Measurements from ENCODE around the gene CACNA1C.

Gene CACNA1C

DNA sequence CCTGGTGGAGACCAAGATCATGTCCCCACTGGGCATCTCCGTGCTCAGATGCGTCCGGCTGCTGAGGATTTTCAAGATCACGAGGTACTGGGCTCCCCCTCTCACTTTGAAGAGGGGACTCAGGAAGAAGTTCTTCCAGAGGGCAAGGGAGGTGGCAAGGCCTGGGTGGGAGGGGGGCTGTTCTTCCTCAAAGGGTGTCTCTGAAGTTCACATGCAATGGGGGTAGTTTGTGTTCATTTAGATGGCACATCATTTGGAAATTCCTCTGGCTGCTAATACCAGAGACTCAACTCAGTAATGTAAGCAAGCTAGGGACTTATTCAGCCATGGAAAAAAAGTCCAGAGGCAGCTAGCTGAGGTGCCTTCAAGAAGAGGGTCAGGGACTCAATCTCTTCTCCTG, 514.9 kb downstream of the CACNA1C start:
- DNase-seq, result no peak

DNA sequence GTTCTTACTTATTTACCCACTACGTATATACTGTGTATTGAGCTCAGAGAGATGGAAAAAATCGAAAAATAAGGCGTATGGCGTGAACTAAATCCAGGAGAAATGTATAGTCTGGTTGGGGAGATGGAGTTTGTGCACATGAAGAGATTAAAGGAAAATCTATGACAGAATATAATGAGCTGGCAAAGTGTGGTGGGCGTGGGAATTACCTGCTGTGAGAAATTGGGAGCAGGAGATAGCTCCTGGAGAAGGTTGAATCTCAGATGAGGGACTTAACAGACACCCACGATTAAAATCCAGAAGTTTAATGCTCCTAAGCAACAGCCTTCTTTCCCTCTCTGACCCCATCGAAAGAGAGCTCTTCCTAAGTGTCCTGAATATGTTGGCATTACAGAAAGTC, 517.8 kb downstream of the CACNA1C start:
- no peak for DNase-seq

DNA sequence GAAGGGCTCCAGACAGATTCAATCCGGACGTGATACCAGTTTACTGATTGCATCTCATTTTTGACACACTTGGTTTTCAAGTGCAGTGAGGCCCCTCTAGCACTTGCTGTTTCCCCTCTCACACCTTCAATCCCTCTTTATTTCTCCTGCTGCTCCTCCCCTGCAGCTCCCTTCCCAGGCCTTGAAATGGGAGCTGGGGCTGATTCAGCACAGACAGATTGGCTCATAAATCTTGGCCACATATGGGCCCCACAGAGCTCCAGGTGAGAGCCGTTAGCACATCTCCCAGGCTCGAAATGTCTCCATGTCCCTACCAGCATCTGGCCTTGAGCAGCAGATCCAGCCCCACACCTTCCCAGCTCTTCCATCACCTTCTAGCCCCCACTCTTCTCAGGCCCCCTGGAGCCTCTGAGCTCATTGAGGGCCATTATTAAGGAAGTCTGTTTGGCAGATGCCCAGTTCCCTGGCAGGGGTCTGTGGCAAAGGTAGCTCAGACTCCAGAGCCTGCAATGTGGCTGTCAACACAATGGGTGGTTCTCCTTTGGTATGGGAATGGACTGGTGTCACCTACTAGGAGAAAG, 521.7 kb downstream of the CACNA1C start:
- DNase-seq, result no peak

DNA sequence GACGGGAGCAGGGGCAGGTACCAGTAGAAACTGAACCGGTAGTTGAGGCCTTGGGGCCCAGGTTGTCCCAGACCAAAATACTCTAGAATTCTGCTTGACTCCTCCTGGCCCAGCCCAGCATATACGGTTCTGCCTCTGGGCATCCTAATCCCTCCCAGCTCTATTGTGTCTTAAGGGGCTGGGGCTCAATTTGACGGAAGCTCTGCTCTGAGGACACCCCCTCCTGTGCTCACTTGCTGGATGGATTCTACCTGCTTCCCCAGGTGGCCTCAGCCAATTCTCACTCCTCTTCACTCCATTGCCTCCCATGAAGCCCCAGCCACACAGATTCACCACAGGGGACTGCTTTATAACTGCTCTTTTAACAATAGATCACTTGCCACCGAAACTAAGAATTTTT, 522.5 kb downstream of the CACNA1C start:
- DNase-seq, result no peak

DNA sequence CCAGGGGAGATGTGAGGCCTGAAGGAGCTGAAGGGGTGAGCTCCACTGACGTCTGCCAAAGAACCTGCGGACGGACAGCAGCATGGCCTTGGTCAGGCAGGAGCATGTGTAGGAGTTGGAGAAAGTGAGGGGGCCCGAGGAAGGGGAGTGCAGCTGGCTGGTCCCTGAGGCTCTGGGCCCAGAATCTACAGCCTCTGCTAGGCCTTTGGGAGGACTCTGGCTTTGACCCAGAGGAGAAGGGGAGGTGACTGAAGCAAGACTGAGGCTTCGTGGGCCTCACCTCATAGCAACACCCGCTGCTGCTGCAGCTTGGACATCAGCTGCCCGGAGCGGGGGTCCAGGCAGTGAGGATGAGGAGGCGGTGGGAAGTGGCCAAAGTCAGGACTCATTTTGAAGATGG, 525.4 kb downstream of the CACNA1C start:
- no peak for DNase-seq

DNA sequence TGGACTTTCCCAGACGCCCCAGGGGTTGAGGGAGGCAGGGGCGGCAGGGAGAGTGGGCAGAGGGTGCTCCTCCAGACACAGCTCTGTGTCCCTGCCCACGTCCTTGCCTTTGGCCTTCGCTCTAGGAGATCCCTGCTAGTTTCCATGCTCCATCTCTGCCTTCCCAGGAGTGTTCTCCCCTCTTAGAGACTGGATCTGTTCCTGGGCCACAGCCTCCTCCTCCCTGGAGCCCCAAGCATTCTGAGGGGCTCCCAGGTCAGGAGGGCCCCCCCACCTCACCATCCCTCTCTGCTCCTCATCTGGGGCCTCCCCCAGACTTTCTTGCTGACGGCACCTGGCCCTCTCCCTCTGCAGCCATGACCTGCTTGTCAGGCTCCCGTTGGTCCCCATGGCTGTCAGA, 526.0 kb downstream of the CACNA1C start:
- DNase-seq, result no peak

DNA sequence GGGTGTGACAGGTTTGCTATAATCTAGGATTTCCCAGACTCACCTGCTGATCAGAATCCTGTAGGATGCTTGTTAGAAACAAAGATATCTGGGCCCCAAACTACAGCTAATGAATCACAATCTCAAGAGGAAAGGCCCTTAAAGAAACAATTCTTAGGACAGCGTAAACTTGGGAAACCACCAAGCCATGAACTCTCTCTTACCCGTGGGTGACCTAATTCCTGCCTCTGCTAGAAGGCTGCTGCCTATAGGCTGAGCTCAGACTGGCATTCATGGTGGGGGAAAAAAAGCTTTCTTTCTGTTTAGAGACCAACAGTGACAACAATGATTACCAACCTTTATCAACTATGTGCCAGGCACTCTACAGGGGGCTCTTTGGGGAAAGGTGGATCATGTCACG, 528.0 kb downstream of the CACNA1C start:
- peak in 1 of 4 experiments; percentile 12 for DNase-seq

DNA sequence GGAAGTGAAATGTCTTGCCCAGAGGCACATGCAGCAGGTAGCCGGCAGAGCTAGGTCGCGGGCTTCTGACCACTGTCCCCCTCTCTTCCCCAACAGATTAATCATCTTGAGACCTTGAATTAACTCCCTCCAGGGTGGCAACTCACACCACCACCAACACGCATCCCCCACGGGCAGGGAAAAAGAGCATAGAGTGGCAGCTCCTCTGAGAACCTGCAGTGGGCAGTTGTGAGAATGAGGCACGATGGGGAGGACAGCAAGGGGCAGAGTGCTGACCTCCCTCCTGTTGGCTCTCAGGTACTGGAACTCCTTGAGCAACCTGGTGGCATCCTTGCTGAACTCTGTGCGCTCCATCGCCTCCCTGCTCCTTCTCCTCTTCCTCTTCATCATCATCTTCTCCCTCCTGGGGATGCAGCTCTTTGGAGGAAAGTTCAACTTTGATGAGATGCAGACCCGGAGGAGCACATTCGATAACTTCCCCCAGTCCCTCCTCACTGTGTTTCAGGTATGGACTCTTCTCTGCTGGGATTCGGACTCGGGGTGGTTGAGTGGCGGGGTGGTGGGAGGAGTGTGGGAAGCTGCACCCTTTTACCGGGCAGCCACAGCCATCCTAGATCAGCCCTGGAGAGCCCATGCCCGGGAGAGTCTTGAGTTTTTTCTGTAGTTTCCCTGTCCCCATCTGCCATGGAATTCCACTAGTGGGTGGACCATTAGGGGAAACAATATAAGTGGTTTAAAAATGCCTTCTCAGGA, 528.7 kb downstream of the CACNA1C start:
- no peak for DNase-seq

DNA sequence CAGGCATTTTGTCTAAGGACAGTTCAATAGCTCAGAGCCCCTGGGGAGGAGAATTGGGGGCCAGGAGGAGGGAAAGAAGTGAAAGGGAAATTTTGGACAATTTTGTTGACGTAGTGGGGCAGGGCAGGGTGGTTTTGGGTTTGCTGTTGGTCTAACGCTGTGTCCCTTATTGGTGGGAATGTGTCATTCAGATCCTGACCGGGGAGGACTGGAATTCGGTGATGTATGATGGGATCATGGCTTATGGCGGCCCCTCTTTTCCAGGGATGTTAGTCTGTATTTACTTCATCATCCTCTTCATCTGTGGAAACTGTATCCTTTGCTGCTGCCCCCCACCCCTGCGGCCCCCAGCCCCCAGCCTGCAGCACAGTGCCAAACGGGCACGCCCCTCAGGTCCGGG, 529.8 kb downstream of the CACNA1C start:
- no peak for DNase-seq

DNA sequence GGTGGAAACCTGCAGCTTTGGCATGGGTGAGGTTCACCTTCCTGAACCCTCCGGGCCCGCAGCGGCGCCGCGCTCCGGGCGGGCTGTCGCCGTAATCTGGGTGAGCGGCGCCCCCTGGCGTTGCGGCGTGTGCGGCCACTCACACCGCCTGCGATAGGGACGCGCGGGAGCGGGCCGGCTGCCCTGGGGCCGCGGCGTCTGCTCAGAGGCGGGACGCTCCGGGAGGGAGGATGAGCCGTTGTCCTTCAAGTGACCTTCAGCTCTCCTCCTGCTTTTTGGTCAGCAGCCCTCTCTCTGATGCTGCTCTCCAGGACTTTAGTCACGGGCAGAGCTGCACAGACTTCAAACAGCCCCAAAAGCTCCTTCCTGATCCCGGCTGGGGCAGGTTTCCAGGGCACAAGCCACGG, 530.3 kb downstream of the CACNA1C start:
- peak; percentile 72 to 92 (median 84) for DNase-seq

DNA sequence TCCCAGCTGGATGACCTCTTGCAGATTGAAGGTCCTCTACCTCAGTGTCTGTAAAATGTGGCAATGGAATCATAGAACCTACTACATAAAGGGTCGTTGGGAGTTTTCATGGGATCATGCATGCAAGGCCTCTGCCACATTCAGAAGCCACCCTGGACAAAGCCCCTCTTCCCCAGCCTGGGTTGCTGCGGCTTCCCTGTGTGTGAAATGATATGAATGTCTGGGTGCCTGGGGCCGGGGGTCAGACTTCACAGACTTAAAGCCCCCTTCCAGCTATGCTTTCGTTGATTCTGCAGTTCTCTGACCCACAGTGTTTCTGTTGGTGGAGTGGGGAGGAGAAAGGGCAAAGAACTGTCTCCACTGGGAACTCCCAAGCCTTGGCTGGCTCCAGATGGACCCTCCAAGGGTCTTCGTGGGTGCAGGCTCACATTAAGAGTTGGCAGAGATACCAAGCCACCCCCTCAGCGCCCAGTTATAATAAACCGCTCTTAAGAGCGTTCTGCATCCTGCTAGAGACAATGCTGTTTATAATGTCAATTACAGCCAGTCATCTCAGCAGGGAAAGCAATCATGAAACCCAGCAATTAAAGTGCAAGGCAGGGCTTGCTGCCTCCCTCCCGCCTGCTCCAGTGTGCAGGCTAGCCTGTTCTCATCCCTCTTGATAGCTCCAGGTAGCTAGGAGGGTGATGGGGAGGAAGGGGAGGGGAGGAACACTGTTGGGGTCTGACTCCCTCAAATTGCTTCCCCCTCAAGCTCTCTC, 531.0 kb downstream of the CACNA1C start:
- DNase-seq, result no peak

DNA sequence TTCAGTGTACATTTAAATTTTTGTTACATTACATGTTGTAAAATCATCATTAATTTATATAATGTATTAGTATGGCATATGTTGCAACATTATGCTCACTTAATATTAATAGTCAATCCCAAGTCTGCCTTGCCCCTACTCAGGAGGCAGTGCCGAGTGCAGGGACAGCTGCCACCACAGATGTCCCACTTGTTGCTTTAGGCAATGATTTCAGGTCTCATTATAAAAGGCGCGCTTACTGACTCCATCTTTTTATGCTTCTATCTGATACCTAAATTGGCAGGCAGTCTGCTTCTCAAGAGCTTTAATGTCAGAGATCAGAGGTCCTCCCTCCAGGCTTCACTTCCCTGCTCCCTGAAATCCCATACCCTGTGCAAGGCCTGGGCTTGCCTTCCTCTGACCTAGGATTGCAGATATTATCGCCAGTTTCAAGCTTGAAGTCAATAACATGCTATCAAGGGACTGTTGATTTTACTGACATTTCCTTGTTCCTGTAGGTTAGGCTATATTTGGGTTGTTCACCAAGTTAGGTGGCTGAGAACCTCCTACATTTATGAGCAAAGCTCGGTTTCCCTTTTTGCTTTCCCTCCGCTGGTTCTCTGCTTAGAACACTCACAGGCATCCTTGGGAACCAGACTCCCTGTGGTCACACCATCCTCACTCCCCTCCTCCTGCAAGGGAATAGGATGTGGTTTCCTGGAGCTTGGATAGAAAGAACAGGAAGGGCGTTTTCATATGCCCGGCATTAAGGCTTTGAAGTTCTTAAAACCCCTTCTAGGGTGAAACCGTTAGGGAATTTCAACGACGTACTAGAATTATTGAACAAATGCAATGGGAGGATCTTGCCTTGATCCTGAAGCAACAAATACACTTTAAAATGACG, 533.6 kb downstream of the CACNA1C start:
- DNase-seq, result no peak

DNA sequence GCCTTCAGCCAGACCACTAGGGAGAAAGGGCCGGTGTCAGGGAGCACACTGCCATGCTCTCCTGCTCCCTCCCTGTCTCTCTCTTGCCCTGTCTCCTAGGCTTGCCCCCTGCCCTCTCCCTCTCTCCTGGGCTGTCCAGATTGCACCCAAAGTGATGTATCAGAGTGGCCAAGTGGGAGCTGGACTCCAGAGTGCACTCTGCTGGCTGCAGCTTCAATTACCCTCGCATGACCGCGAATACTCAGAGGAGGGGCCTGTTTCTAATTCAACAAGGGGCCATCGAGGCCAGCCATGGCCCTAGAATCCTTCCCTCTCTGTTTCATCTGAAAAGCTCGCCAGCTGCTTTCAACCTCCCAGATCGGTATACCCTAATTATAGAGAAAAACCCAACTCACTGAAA, 535.6 kb downstream of the CACNA1C start:
- no peak for DNase-seq

DNA sequence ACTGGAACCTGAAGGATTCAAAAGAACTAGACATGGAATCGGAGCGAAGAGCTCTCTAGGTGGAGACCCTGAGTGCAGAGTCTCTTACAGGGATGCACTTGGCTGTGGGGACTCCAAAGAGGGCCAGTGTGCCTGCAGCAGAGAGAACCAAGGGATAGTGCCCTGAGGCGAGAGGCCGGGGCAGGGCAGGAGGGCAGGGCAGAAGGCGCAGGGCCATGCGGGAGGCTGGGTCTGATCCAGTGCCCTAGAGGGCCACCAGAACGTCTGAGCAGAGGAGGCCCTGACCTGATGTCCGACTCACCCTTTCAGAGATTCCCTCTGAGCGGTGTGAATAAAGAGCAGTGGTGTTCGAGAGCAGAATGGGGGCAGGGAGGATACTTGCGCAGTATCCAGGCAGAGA, 536.6 kb downstream of the CACNA1C start:
- DNase-seq, result no peak

DNA sequence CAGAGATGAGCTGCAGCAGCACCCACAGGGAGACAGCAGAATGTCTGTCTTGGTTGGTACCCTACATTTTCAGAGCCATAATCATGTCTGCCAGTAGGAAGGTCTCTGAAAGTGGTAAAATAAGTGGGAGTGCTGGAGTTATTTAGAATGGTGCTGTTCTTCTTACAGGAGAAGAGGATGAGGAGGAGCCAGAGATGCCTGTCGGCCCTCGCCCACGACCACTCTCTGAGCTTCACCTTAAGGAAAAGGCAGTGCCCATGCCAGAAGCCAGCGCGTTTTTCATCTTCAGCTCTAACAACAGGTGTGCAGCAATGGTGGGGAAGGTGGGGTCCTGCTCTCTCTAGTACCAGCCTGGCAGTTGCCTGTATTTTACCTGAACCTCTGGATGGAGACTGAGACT, 540.3 kb downstream of the CACNA1C start:
- DNase-seq, result no peak

DNA sequence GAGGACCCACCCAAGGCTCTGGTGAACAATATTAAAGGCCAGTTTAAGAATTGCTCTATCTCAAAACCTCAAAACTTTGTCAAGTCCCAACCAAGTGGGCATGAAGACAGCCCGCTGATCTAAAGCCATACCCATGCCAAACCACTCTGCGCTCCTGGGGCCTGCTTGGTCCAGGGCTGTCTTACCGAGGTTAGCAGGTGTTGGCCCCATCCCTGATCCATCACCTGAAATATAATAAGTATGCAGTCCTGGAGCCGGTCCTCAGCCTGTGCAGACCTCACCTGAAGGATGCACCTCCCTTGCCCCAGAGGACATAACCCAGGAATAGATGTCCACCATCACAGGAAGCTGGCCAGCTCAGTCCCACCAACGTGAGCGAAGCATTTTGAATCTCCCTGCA, 543.7 kb downstream of the CACNA1C start:
- no peak for DNase-seq

DNA sequence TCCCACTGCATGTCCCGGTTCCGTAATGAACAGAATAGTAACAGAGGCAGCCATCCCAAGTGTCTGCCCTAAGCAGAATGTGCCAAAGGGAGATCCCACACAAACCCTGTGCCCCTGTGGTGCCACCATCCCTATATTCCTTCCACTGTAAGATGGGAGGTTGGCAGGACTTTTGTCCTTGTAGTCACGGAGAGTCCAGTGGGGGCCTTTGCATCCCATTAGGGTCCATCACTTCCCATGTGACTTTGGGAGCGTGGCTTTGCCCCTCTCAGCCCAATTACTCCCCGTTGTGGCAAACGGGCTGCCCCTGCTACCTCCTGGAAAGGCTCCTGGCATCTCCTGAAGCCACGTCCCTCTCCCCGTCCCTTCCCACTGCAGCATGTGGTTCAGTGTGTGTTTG, 552.5 kb downstream of the CACNA1C start:
- DNase-seq, result no peak

DNA sequence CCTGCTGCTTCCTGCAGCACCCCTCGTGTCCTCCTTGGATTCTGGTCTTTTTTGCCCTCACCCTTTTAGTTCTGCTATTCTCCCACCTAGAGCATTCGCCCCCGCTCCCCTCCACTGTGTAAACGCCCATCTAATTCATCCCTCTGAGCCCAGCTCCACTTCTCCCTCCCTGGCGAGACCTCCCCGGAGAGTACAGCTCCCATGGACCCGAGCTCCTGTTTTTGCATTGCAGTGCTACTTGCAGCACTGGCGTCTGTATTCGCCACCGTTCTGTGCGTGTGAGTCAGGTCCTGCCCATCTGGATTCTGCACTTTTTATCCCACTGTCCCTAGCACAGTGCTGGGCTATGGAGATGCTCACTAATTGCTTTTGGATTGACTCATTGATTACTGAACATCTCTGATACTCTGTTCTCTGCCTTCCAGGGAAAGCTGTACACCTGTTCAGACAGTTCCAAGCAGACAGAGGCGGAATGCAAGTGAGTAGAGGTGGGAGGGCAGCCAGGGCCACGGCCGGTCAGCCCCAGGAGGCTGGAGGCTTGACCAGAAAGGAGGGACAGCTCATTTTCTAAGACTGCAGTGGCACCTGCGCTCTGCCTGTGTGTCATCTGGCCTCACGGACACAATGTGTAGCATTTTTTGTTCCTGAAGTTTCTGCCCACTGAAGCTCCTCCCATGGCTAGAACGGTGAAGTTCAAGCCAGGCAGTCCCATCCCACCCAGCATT, 553.6 kb downstream of the CACNA1C start:
- DNase-seq, result no peak

DNA sequence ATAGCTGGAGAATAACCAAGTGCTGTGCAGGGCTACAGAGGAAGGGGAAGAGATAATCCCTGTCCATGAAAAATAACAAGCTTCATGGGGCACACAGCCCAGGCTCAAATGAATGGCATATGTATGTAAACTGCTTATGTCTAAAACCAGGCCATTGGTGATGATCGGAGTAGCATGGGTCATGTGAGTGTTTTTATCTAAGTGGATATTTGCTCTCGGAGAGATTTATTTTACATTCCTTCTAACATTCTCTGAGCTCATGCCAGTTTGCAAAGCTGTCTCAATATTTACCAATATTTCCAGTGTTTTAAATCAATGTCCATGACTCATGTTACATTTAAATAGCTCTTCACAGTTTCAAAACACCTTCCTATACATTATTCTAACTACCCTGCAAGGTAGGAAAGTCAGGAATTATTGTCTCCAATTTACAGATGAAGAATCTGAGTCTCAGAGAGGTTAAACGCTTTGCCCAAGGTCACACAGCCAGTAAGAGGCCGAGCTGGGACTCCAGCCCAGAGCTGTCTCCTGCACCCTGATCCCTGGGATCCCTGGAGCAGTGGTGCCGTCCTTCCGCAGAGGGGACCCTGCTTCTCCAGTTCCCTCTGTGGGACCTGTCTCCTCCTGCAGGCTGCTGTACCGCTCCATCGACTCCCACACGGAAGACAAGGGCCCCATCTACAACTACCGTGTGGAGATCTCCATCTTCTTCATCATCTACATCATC, 555.3 kb downstream of the CACNA1C start:
- DNase-seq, result no peak

DNA sequence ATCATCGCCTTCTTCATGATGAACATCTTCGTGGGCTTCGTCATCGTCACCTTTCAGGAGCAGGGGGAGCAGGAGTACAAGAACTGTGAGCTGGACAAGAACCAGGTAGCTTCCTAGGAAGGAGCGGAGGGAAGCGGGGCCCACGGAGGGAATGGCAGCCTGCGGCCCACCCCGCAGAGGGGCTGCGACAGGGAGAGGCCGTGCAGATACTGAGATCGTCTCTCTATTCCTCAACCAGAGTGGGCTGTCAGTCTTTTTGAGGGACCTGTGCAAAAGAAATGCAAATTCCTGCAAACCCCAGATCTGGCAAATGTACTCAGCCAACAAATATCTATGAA, 555.8 kb downstream of the CACNA1C start:
- DNase-seq, result no peak

DNA sequence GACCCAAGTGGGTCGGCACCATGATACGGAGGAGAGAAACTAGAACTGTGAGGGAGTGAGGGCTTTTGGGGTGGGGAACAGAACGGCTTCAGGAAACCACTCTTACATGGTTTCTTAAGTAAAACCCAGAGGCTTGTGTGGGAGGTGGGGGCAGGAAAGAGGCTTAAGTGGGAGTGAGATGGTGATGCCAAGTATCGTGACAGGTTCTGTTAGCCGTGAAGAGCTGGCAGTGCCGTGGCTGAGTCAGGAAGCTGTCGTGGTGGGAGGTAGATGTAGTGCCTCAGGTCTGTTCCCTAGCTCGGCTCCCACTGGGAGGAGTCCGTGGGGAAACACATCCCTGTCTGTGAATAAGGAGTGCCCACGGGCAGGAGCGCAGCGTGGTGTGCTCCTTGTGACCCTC, 556.2 kb downstream of the CACNA1C start:
- DNase-seq, result peak in 3 of 4 experiments; percentile 20 to 37 (median 25)

DNA sequence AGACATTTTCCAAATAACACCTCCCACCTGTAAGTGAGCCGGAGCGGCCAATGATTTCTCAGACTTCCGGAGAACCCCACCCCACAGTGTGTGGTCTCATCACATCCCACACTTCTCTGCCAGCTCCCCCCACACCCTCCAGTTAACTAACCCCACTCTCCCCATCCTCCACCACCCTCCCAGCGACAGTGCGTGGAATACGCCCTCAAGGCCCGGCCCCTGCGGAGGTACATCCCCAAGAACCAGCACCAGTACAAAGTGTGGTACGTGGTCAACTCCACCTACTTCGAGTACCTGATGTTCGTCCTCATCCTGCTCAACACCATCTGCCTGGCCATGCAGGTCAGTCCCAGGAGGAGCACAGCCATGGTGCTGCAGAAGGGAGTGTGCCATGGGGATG, 557.6 kb downstream of the CACNA1C start:
- DNase-seq, result no peak
